ENCODE results near the gene AGTRAP.

AGTRAP gene

DNA sequence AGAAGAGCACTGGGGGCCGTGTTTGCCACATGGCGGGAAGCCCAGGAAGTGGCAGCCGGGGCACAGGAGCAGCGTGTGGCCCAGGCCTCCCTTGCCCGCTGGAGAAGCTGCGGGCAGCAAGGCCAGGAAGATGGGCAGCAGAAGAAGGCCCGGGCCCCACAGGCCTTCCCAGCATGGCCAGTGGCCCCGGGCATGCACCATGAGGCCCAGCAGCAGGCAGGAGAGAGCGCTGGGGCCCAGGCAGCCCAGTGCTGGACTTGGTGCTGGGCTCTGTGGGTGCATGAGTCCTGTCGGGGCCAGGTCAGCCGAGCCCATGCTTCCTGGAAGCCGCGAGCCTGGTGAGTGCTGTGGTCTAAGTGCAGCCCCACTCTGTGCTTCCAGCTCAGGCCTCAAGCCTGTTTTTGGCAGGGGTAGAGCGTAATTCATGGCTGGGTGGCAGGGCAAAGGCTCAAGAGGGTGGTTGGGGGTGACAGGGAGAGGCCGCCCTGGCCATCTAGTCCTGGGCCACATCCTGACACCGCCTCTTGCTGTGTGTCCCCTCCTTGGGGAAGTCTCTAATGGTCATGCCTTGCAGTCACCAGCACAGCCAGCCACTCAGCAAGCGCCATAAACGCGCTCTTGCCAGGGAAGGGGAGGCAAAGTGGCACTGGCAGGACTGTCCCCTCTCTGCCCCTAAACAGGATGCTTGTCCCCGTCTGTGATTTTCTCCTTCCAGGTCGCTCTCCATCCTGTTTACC is 48.5 kb downstream of the AGTRAP start:
- no peak for DNase-seq (ENCODE audit: low read depth in 3 of 3)

DNA sequence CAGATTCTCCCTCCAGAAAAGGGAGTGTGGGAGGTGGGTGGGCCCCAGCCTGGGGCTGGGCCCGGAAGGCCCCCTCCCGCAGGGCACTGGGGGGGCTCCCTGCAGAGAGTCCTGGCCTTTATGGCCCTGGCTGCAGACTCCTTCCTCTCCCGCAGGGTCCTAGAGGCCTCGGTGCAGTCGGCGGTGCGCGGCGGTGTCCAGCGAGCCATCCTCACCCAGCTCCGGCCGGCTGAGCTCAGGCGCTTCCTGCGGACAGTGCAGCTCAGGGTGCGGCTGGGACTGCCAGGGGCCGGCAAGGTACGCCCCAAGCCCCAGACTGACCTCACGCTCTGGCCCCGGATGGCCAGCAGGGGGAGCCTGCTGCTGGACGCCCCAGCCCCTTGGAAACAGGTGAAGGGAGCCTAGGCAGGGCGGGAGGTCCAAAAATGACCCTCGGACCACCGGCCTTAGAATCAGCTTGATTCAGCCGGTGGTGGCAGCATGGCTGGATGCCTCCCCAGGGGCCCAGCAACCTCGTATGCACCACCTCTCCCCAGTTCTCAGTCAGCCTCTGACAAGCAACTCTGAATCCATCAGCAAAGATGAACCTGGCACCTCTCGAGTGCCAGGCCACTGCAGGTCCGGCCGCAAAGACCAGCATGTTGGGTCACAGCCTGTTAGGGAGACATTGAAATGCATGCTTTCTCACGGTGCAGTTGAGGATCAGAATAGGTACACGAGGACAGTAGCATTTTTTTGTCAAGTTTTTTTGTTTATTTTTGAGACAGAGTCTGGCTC is 49.2 kb downstream of the AGTRAP start:
- peak in 1 of 3 experiments; percentile 24 for DNase-seq (ENCODE audit: low read depth in 3 of 3)

DNA sequence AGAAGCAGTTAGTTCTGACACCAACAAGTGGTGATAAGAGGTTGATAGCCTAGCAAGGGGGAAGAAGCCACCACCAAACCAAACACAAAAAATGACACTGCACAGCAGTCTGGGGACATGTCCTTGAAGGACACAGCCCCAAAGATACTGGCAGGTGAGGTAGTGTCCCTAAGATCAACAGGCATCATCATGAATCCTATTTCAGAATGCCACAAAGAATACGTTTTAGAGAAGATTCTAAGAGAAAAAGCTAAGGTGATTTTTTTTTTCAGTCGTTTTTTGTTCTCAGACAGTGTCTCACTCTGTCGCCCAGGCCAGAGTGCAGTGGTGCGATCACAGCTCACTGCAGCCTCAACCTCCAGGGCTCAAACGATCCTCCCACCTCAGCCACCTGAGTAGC is 50.2 kb downstream of the AGTRAP start:
- no peak for DNase-seq (ENCODE audit: low read depth in 3 of 3)

DNA sequence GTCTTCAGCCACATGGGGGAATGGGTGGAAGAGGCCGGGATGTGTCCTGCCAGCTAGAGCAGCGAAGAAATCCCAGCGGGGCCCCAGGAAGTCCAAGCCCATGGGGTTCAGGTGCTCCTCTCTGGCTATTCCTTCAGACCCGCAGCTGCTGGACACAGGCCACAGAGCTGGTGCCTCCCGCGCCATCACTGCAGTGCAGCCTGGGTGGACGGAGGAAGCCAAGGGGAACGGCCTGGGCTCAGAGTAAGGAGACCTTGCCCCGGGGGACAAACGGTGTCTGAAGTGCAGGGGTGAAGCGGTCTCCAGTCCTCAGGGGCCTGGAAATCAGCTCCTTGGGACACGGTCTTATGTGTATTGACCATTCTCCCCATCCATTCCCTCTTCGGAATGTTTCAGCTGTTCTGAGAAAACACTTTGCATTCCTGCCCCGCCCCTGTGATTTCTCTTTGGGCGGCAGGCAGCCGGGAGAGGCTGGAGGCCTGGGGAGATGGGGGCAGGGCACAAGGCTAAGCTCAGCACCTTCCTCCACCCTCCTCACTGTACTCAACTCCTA is 51.4 kb downstream of the AGTRAP start:
- DNase-seq (ENCODE audit: low read depth in 3 of 3) = no peak

DNA sequence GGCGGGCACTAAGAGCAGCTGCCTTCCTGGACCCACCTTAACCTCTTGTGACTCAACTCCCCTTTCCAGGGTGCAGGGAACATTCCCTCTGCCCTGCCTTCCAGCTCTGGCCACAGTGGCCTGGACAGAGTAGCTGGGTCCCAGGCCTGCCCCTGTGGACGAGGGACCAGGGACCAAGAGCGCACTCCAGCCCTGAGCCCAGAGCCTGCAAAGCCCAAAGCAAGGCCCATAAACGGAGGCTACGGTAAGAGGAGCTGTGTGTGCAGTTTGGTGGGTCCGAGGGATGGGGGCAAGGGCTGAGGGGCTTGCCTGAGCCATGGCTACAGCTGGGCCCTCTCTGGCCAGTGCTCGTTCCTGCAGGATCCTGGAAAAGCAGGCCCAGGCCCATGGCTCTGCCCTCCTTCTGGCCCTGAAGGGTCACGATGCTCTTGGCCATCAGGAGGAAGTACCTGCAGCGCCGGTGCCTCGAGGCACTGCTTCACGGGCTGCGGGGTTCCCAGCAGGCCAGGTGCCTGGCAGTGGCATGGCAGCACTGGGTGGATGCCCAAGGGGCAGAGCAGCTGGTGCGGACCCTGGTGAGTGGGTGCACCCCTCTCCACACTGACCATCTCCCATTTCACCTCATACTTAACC is 52.0 kb downstream of the AGTRAP start:
- DNase-seq (ENCODE audit: low read depth in 3 of 3) = no peak

DNA sequence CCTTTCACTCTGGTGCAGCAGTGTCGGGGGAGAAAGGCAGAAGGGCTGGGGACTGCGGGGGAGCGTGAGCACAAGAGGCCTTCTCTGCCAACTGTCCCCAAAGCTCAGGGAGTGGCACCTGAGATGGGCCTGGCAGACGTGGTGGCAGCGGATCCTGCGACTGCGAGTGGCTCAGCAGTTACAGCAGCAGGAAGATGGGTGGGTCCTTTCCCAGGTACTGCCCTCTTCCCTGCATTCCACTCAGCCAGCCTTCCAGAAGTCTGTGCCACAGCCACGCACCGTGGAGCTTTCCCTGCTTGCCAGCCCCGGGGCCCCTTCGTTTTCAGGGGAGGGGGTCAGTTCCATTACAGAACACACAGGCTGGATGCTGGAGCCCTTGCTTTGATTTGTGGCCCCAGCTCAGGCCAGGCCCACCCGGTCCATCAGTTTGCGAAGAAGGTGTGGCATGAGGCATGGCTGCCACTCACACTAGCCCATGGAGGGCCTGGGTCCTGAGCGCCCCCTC is 52.7 kb downstream of the AGTRAP start:
- DNase-seq (ENCODE audit: low read depth in 3 of 3) = no peak

DNA sequence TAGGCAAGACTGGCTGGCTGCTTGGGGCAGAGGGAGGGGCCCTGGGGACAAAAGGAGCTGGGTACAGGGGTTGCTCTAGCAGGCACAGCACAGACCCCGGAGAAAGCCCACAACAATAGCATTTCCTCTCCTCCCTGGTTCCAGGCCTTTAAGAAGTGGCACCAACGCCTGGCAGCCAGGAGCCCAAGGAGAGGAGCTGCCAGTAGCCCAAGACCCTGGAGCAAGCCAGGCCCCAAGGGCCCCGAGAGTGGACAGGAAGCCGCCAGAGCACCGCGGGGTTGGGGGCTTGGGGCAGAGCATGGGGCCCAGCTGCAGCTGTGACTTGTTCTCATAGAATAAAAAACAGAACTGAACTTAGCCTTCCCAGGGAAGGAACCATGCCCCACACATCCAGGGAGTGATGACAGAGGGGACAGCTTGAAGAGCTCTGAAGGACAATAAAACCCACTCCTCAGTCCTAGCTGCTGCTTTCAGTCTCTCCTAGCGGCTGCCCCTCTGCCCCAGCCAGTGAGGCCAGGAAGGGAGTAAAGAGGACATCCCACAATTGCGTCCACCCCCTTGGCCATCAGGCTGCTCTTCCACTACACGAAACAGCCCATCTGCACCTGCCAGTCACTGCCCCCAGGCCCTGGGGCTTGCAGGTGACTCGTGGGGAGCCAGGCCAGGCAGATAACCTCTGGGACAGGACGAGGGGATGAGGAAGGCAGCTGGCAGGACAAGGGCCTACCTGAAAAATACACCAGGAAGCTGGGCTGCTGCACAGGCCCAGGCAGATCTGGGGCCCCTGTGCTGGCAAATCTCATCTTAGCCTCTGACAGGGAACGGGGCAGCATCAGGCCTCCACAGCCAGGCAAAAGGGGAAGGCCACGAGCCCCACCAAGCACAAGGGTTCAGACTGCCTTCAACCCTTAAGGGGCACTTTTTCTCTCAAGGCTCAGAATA is 53.5 kb downstream of the AGTRAP start:
- no peak for DNase-seq (ENCODE audit: low read depth in 3 of 3)

DNA sequence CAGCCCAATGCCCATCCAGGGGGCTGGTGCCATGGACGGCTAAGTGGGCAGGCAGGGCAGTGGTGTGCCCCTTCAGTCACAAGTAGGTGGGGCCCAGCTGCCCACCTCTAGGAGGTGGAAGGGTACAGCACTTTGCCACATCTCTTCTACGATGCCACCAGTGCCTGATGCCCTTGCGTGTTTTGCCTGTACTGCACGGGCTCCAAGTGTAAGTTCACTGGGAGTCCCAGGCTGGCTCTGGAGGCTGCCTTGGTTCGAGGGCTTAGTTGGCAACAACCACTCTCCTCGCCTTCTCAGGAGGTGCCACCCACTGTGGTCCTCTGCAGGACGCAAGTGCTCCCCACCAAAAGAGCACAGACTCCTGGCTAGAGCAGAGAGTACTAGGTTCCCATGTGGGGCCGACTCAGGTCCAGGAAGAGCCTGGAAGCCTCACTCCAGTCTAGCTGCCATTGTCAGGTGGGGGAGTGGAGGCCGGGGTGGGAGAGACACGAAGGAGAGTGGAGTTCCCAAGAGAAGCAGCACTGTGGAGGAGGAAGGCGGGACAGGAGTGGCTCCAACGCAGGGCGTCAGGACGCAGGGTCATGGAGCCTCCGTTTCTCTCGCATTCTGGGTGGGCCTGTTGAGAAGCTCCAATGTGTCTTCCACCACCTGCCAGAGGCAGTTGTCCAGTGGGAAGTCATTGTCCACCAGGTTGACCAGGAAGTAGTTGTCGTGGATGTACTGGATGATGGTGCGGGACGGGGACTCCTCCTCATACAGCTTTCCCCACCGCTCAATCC is 54.4 kb downstream of the AGTRAP start:
- no peak for DNase-seq (ENCODE audit: low read depth in 3 of 3)

DNA sequence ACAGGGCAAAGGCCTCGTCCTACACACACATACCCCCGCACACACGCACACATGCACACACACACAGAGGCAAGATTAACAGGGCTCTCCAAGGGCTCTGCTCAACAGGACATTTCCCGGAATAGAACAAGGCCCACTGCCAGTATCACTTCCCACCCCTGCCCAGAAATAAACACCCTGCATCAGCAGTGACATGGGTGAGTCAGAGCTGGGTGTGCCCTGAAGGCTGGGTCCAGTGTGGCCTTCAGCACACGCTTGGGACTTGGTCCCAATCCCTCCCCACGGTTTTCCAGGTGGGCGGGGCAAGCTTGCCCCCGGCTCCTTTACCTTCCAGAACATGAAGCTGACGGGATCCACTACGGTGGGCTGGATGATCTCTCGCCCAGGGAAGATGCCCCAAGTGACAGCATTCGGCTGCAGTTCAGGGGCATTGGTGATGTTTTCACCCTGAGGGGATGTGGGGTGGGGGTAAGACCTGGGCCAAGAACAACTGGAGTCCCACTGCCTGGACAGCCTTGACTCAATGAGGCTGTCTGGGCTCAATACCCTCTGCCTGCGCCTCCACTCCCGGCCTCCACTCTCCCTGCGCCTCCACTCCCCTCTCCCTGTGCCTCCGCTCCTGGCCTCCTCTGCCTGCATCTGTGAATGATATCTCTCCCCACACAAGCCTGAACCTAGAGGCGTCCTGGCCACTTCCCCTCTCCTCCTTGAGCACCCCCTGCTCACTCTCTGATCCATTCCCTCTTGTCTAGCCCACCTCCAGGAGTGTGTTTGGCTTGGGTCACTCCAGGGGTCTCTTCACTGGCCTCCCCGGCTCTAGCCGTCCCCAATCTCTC is 55.2 kb downstream of the AGTRAP start:
- DNase-seq (ENCODE audit: low read depth in 3 of 3) = no peak

DNA sequence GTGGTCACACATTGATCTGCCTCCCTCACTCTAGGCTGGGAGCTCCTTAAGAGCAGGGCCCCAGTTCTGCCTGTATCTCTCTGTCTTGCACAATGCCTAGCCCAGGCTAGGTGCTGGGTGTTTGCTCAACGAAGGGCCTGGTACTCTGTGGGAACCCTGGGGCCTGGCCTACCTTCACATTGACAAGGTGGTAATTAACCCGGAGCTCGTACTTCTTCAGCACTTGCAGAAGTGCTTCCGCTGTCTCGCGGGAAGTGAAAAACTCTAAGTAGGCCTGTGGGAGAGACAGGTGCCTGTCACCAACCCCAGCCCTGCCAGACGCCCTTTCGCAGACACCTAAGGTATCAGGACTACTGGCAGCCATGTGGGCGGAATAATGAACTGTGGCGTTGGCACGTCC is 56.2 kb downstream of the AGTRAP start:
- no peak for DNase-seq (ENCODE audit: low read depth in 3 of 3)

DNA sequence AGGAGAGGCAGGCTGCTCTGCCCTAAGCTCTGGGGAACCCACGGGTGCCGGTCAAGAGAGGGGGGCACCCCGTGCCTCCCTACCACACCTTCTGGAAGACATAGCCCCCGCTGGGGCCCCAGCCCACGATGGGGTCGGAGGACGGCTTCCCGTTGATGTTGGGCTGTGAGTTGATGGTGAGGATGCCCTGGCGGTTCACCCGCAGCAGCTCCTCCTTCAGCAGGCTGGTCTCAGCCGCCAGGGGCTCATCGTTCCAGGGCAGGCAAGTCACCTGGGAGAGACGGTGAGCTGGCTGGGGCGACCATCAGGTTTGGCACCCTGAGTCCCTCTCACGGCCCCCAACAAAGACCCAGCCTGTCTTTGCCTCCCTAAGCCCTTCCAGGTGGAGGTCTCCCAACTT is 57.9 kb downstream of the AGTRAP start:
- DNase-seq (ENCODE audit: low read depth in 3 of 3) = no peak

DNA sequence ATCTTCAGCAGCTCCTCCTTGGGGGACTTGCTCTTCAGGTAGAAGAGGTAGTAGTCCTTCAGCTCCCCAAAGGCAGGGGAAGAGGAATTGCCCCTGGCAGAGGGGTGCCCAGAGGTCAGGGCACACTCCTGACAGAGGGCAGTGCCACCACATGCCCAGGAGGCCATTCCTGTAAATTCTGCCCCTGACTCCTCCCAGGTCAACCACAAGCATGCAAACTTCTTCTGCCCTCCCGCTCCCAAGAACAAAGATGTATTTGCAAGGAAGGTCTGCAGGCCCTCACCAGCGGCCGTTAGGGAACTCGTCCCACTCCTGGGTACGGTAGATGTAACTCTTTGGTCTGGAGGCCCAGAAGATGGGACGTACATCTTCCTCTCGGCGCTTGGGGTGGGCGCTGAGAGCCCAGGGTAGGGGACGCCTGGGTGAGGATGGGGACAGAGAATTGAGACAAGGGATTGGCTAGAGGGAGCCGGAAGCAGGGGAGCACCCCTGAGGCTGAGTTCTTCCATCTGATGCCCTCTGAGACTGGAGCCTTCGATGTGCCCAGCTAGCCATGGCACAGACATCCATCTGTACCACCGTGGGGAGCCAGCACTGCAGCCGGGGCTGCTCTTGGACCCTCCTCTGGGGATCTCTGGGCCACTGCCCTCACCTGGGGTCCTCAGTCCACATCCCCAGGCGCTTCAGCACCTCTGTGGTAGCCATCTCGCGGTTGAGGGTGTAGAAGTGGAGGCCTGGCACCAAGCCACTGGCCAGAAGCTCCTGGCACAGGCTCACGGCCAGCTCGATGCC is 58.7 kb downstream of the AGTRAP start:
- DNase-seq (ENCODE audit: low read depth in 3 of 3) = no peak

DNA sequence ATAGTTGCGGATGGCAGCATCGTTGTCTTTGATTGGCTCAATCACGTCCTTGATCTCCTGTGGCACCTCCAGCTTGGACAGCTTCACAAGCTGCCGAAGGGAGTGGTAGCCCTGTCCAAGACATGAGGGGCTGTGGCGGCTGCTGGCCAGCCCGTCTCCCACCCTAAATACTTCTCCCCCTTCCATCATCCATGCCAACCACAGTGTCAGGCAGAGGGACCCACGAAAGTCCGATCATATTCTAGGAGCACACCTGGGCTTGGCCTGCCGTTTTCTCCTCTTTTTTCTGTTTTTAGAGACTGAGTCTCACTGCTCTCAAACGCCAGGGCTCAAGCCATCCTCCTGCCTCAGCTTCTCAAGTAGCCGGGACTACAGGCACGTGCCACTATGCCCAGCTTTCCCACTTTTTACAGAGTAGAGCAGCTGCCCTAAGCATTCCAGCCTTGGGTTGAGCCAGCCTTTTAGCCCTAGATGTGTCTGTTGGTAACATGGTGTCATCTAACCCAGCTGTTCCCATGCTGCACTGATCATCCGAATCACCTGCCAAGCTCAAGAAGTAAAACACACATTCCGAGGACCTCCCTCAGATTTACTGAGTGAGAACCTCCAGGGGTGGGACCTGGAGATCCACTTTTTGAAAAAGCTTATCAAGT is 59.4 kb downstream of the AGTRAP start:
- DNase-seq (ENCODE audit: low read depth in 3 of 3) = no peak

DNA sequence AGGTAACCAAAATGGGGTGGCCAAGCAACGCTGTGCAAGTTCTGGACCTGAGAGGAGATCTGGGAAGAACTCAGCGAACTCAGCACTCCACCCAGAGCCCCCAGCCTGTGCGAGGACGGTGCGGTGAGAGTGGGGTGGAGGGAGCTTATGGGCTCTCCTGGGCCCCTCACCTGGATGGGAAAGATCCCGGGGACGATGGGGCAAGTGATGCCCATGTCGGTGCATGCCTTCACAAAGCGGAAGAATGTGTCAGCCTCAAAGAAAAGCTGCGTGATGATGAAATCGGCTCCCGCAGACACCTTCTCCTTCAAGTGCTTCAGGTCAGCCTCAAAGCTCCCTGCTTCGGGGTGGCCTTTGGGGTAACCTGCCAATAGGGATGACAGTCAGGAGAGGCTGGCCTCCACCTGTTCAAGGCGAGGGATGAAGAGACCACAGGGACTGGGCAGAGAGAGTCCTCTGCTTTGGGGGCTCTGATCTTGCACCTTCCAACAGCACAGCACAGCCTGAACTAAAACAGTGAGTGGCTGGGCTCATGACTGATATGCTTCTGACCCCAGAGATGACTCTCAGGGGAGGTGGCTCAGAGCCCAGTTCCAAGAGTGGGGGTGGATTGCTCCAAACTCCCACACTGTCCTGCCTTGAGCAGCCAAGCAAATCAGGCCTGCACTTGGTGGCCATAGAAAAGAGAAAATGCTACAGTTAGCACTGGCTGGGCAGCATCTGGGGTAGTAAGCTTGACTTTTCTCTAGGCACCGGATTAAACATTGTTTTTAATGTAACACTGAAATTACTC is 60.3 kb downstream of the AGTRAP start:
- no peak for DNase-seq (ENCODE audit: low read depth in 3 of 3)

DNA sequence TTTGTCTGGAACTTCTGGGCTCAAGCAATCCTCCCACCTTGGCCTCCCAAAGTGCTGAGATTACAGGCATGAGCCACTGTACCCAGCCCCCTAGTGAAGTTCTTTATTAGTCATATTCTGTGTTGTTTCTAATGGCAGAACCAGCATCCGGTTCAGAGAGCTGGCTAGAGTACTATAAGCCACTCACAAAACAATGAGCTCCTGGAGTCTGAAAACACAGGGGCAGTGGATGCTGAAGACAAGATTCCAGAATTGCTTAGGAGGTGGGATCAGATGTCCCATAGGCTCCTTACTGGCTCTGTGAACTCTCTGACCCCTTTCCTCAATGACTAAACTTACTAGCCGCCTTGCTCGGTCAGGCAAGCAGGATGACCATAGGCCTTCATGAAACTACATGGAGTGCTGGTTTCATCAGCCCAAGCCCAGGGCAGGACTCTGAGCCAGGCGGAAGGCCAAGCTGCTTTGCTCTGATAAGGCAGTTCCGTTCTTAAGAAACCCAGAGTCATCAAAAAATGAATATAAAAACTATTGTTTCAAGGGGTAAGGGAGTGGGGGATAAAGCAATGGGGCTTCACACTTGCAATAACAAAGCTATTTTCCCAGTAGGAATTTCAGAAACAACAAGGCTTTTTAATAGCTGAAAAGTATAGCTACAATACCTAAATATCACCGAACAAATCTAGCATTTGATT is 61.7 kb downstream of the AGTRAP start:
- DNase-seq (ENCODE audit: low read depth in 3 of 3) = no peak

DNA sequence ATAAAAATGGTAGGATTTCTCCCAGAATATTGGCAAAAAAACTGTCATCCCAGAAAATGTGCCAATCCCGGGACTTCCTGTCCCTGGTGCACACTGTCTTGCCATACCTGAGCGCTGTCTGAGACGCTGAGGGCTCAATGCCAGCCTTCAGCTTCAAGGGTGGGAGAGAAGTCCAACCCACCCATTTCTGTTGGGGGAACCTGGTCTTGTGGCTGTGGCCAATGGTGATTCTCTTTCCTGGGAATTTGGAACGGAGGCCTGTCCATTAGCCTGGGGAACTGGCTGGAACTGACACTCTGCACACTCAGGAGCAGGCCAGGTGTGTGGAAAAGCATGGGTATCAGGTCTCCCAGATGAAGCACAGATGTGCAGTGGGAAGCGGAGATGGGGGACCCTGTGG is 63.2 kb downstream of the AGTRAP start:
- no peak for DNase-seq (ENCODE audit: low read depth in 3 of 3)

DNA sequence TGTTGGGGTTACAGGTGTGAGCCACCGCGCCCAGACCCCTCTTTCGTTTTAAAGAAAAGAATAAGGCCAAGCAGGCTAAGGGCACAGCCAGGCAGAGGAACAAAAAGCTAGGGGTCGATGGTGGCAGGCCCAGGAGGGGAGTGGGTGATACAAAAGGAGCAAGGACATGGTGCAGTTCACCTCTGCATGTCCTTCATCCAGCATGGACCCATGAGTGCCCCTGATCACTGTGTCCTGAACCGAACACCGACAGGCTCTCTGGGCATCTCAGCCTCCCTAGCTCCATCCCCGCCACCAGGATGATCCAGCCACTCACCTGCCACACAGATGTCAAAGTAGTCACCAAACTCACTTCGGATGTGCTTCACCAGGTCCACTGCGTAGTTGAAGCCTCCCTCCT is 64.0 kb downstream of the AGTRAP start:
- DNase-seq (ENCODE audit: low read depth in 3 of 3) = no peak

Data from stimulated activated CD4-positive, alpha-beta T cell treated with anti-CD3 and anti-CD28 coated beads, TNF-alpha, amount 100 ng/mL, for 24 hours (primary cell).